H1 (cell line): ENCODE data around the gene PRPF40B. TPM values are rescaled to one million over a fixed set of nuclear protein-coding genes. Genes with fewer than 3 reads are reported as not detected.

ENCODE experiments used
- EP300 ChIP-seq, 2 experiments: IDR thresholded peaks; 1 replicate in 1 of 2; 2 replicates in 1 of 2; pipeline ENCODE4 v1.6.1; 2011 to 2012; ENCODE audit warnings: low read depth in 2 of 2, low read length in 2 of 2, mild to moderate bottlenecking in 2 of 2, borderline replicate concordance in 1 of 2, inconsistent platforms in 1 of 2, moderate library complexity in 1 of 2
- JUN ChIP-seq: IDR thresholded peaks from 2 replicates; pipeline ENCODE4 v1.6.1; 2011; ENCODE audit warnings: low read depth, mild to moderate bottlenecking, improper control_type of control experiment, low read length
- TCF12 ChIP-seq: IDR thresholded peaks from 2 replicates; pipeline ENCODE4 v1.6.1; 2011; ENCODE audit warnings: low read depth, mild to moderate bottlenecking, low read length
- polyA plus RNA-seq, 7 experiments: library from polyadenylated mRNA; depleted of rRNA in 3 of 7; stranded (reverse) in 5 of 7; unstranded in 2 of 7; fragments of >200 nt in 5 of 7; fragments of 200-250 nt in 2 of 7; gene quantifications; 1 replicate in 5 of 7; 2 replicates in 1 of 7; 4 replicates in 1 of 7; pipeline versions ENCODE4 v1.2.1 to v1.2.3, GENCODE V29; 2011 to 2013; ENCODE audit warnings: missing spikeins in 2 of 7, mixed read lengths in 2 of 7
- total RNA-seq: library from RNA; stranded (reverse); fragmentation: NEBNext Ultra II Directional; extraction: Animal tissue kit (Norgen Biotek cat#: 25700); gene quantifications from 2 replicates; pipeline ENCODE4 v1.2.1, GENCODE V29; 2021
- TF ChIP-seq, protein P1 (sequence below): IDR thresholded peaks from 2 replicates; pipeline ENCODE4 v1.6.1; 2011; ENCODE audit warnings: low read length, improper control_type of control experiment

The PRPF40B gene
- total and polyA plus RNA-seq, 2 of the 8 experiments (the other 6 are each of a cell fraction or from before 2014, with no cell fraction given): 14.4 to 24.4 TPM

GRCh38 chr12:49643135-49643534 lies 19.8 kb downstream of the PRPF40B start (continued):
- TF ChIP-seq, protein P1, sequence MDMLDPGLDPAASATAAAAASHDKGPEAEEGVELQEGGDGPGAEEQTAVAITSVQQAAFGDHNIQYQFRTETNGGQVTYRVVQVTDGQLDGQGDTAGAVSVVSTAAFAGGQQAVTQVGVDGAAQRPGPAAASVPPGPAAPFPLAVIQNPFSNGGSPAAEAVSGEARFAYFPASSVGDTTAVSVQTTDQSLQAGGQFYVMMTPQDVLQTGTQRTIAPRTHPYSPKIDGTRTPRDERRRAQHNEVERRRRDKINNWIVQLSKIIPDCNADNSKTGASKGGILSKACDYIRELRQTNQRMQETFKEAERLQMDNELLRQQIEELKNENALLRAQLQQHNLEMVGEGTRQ: no peak
- TF ChIP-seq TCF12: no peak
- no peak for TF ChIP-seq JUN
- TF ChIP-seq EP300 (IDR thresholded peaks at IDR 0.05; ENCODE audit: borderline replicate concordance in 1 of 2, low read depth in 2 of 2, low read length in 2 of 2): no peak
- TF ChIP-seq, all 59 proteins: peak for 0
